IPS-20b (cell line): ENCODE data around the gene CEP128.

Source experiments
- H3K27ac ChIP-seq: one replicate; pipeline ENCODE4 v1.5.1; 2013; ENCODE audit warnings: low read length
- H3K27me3 ChIP-seq: 2 replicates; pipeline ENCODE4 v1.6.1; 2013; ENCODE audit warnings: mild to moderate bottlenecking, low read length, inconsistent platforms; ENCODE audit not compliant: insufficient read depth
- H3K36me3 ChIP-seq: 2 replicates; pipeline ENCODE4 v1.6.1; 2013; ENCODE audit warnings: low read depth, mild to moderate bottlenecking, inconsistent platforms, low read length, moderate library complexity; ENCODE audit not compliant: insufficient read depth
- H3K4me1 ChIP-seq: 2 replicates; pipeline ENCODE4 v1.6.1; 2013; ENCODE audit warnings: mild to moderate bottlenecking, control low read depth, inconsistent platforms, low read length, moderate library complexity; ENCODE audit not compliant: insufficient read depth
- H3K4me3 ChIP-seq: 2 replicates; pipeline ENCODE4 v1.5.1; 2013; ENCODE audit warnings: mild to moderate bottlenecking, low read length, inconsistent platforms
- H3K9ac ChIP-seq: 2 replicates; pipeline ENCODE4 v1.6.1; 2013; ENCODE audit warnings: low read depth, mild to moderate bottlenecking, inconsistent platforms, low read length, moderate library complexity
- H3K9me3 ChIP-seq: 2 replicates; pipeline ENCODE4 v1.6.1; 2013; ENCODE audit warnings: mild to moderate bottlenecking, low read depth, low read length, inconsistent platforms; ENCODE audit not compliant: insufficient read depth

Gene CEP128

DNA sequence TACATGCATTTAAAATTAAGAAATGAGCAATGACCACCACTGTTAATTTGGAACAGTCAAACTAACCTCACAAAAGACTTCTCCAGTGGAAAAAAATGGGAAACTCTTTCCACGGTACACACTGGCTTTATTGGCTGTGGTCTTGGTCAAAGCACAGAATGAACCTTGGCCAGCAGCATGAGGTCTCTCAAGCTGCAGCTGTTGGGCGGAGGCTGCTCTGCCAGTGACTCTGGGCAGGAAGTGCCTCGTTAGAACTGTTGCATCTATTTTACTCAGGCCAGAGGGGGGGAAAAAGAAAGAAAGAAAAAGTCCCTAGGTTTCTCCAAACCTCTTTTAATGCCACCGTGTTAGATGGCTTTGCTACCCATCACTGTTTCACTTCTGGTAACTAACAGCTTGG lies 450.4 kb downstream of the CEP128 start:
- peaks cover 3% of the 10 kb centered on the region; the same call in 1 of the 2 replicates for H3K4me1 ChIP-seq
- no peak overlapping the region for H3K27ac ChIP-seq
- H3K27me3 ChIP-seq: no peaks in the 10 kb centered on the region
- H3K4me3 ChIP-seq: no peak overlapping the region
- H3K36me3 ChIP-seq: no peaks in the 10 kb centered on the region
- no peaks in the 10 kb centered on the region for H3K9me3 ChIP-seq
- H3K9ac ChIP-seq: no peak overlapping the region

DNA sequence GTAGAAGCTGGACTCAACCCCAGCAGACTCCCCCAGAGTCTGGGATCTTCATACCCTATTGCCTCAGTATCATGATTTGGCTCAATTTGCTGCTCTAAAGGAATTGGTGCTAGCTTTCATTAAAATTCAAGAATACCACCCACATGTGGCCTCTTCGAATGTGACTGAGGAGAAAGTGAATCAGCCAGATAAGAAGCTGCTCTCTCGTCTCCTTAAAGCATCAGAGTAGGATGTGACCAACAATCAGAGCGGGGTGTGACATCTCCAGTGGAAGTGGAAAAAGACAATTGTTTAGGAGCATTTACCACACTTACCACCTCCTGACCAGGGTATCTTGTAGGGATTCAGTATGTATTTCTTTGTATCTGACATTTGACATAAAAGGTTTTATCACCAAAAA lies 452.0 kb downstream of the CEP128 start:
- Histone ChIP-seq H3K36me3 (no peaks in the 10 kb centered on the region), H3K4me1 (peaks cover 3% of the 10 kb centered on the region; the same call in 1 of the 2 replicates), H3K9me3 (no peaks in the 10 kb centered on the region), H3K27me3 (no peaks in the 10 kb centered on the region), H3K9ac (no peak overlapping the region), H3K4me3 (no peak overlapping the region), H3K27ac (no peak overlapping the region)

GRCh38 chr14:80485764-80486163 lies 455.8 kb downstream of the CEP128 start:
- Histone ChIP-seq H3K4me3 (no peak overlapping the region), H3K27ac (no peak overlapping the region), H3K27me3 (no peaks in the 10 kb centered on the region), H3K36me3 (no peaks in the 10 kb centered on the region), H3K9ac (no peak overlapping the region), H3K4me1 (no peaks in the 10 kb centered on the region; the same call in 1 of the 2 replicates), H3K9me3 (no peaks in the 10 kb centered on the region)

- H3K36me3 ChIP-seq: no peaks in the 10 kb centered on the region
- no peak overlapping the region for H3K9ac ChIP-seq
- no peaks in the 10 kb centered on the region for H3K4me1 ChIP-seq
- H3K4me3 ChIP-seq: no peak overlapping the region
- no peak overlapping the region for H3K27ac ChIP-seq
- H3K9me3 ChIP-seq: no peaks in the 10 kb centered on the region
- no peaks in the 10 kb centered on the region for H3K27me3 ChIP-seq
Measured at GRCh38 chr14:80483331-80483730, 458.2 kb downstream of the CEP128 start.

GRCh38 chr14:80477388-80478160 lies 464.0 kb downstream of the CEP128 start:
- Histone ChIP-seq H3K27ac (no peak overlapping the region), H3K27me3 (no peaks in the 10 kb centered on the region)

DNA sequence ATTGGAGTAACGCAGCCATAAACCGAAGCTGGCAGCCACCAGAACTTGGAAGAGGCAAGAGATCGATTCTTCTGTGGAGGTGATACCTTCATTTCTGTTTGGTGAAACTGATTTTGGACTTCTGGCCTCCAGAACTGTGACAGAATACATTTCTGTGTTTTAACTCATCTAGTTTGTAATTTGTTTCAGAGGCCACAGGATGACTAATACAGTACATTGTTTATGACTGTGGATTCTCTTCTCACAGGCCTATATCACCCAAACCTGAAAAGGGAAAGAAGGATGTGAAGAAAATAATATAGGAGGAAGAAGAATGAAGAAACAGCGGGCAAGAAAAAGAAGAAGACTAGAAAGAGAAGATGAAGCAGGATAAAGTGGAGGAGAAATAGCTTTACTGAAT lies 466.5 kb downstream of the CEP128 start:
- Histone ChIP-seq H3K27ac (no peak overlapping the region), H3K4me1 (no peaks in the 10 kb centered on the region), H3K9me3 (peaks cover 15% of the 10 kb centered on the region), H3K27me3 (no peaks in the 10 kb centered on the region), H3K4me3 (no peak overlapping the region), H3K36me3 (no peaks in the 10 kb centered on the region), H3K9ac (no peak overlapping the region)

More at GRCh38 chr14:80477388-80478160, 464.0 kb downstream of the CEP128 start:
- Histone ChIP-seq H3K9me3 (peaks cover 13% of the 10 kb centered on the region), H3K9ac (no peak overlapping the region), H3K36me3 (no peaks in the 10 kb centered on the region), H3K4me1 (no peaks in the 10 kb centered on the region), H3K4me3 (no peak overlapping the region)

GRCh38 chr14:80468331-80469122 lies 473.0 kb downstream of the CEP128 start:
- H3K36me3 ChIP-seq: no peaks in the 10 kb centered on the region
- H3K4me1 ChIP-seq: no peaks in the 10 kb centered on the region
- H3K4me3 ChIP-seq: no peak overlapping the region
- H3K9me3 ChIP-seq: peaks cover 15% of the 10 kb centered on the region
- no peak overlapping the region for H3K27ac ChIP-seq
- no peak overlapping the region for H3K9ac ChIP-seq
- peaks cover 4% of the 10 kb centered on the region; the same call in 1 of the 2 replicates for H3K27me3 ChIP-seq

DNA sequence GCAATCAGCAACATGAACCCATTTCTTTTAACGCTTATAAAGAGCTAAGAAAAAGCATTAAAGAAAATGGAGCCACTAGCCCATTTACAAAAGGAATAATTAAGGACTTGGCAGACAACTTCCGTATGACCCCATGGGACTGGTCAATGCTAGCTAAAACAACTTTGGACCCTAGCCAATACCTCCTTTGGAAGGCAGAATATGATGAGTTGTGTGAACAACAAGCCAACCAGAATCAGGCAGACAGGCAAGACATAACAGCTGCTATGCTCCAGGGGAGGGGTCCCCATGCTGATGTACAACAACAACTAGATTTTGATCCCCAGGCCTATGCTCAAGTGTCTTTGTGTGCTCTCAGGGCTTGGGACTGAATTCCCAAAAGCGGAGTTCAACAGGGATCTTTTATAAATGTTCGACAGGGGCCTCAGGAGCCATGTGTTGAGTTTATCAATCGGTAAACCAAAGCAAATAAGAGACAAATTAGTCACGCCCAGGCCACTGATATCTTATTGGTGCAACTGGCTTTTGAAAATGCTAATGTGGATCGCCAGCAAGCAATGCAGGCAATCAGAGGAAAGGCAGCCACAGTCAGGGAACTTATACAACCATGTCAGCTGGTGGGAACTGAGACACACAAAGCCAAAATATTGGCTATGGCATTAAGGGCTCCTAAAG lies 475.9 kb downstream of the CEP128 start:
- Histone ChIP-seq H3K4me1 (no peaks in the 10 kb centered on the region), H3K27me3 (peaks cover 9% of the 10 kb centered on the region; the same call in 1 of the 2 replicates), H3K4me3 (no peak overlapping the region), H3K9ac (no peak overlapping the region), H3K27ac (no peak overlapping the region), H3K36me3 (no peaks in the 10 kb centered on the region), H3K9me3 (peaks cover 5% of the 10 kb centered on the region; the same call in 1 of the 2 replicates)

- Histone ChIP-seq H3K9me3 (peaks cover 5% of the 10 kb centered on the region; the same call in 1 of the 2 replicates), H3K4me1 (no peaks in the 10 kb centered on the region), H3K9ac (no peak overlapping the region), H3K27ac (no peak overlapping the region), H3K36me3 (no peaks in the 10 kb centered on the region), H3K27me3 (peaks cover 9% of the 10 kb centered on the region; the same call in 1 of the 2 replicates), H3K4me3 (no peak overlapping the region)
Measured at GRCh38 chr14:80464531-80465149, 476.9 kb downstream of the CEP128 start.

DNA sequence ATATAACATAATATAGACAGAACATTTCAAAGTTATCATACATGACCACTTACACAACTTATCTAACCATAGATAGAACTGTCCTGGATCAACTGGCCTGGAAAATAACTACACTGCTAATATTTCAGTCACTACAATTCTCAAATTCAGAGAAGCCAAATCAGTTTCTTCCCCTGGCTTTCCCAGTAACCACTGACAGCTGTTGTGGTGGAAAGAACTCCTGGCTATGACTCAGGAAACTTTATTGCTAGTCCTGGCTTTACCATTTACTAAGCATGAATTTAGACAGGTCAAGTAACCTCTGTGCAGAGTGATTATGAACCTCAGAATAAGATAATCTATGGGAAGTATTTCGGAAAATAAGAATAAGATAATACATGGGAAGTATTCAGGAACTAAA lies 485.3 kb downstream of the CEP128 start:
- Histone ChIP-seq H3K9ac (no peak overlapping the region), H3K27me3 (no peaks in the 10 kb centered on the region), H3K27ac (no peak overlapping the region), H3K9me3 (peaks cover 8% of the 10 kb centered on the region; the same call in 1 of the 2 replicates), H3K4me1 (no peaks in the 10 kb centered on the region), H3K36me3 (no peaks in the 10 kb centered on the region), H3K4me3 (no peak overlapping the region)

- H3K4me1 ChIP-seq: no peaks in the 10 kb centered on the region
- no peak overlapping the region for H3K4me3 ChIP-seq
- H3K27ac ChIP-seq: no peak overlapping the region
- no peaks in the 10 kb centered on the region for H3K27me3 ChIP-seq
- no peak overlapping the region for H3K9ac ChIP-seq
- H3K9me3 ChIP-seq: peaks cover 18% of the 10 kb centered on the region
- H3K36me3 ChIP-seq: no peaks in the 10 kb centered on the region
Measured at GRCh38 chr14:80455031-80455430, 486.5 kb downstream of the CEP128 start.
